HG03571 (cell line): ENCODE data around the gene SLC19A1.

ENCODE experiments used
- ATAC-seq: cut with Tn5 transposase; IDR thresholded peaks from one replicate; pipeline ENCODE4 v1.9.1; 2021; ENCODE audit not compliant: unreplicated experiment

The SLC19A1 gene

GRCh38 chr21:45470087-45470515 lies 72.1 kb downstream of the SLC19A1 start:
- no peak for ATAC-seq

- no peak for ATAC-seq
Measured at GRCh38 chr21:45469273-45470086, 72.8 kb downstream of the SLC19A1 start.

GRCh38 chr21:45468971-45469272 lies 73.3 kb downstream of the SLC19A1 start:
- ATAC-seq, result no peak

GRCh38 chr21:45468051-45468970 lies 73.9 kb downstream of the SLC19A1 start:
- no peak for ATAC-seq

GRCh38 chr21:45467221-45467779 lies 74.9 kb downstream of the SLC19A1 start:
- no peak for ATAC-seq

GRCh38 chr21:45466330-45467220 lies 75.7 kb downstream of the SLC19A1 start:
- no peak for ATAC-seq

GRCh38 chr21:45465611-45466329 lies 76.5 kb downstream of the SLC19A1 start:
- no peak for ATAC-seq

GRCh38 chr21:45465105-45465504 lies 77.1 kb downstream of the SLC19A1 start:
- ATAC-seq, result no peak

GRCh38 chr21:45464309-45464708 lies 77.9 kb downstream of the SLC19A1 start:
- ATAC-seq, result no peak

- no peak for ATAC-seq
Measured at GRCh38 chr21:45463871-45464270, 78.4 kb downstream of the SLC19A1 start.

- no peak for ATAC-seq
Measured at GRCh38 chr21:45461806-45462341, 80.4 kb downstream of the SLC19A1 start.

- no peak for ATAC-seq
Measured at GRCh38 chr21:45461369-45461750, 80.9 kb downstream of the SLC19A1 start.

- no peak for ATAC-seq
Measured at GRCh38 chr21:45460611-45461368, 81.5 kb downstream of the SLC19A1 start.

GRCh38 chr21:45460011-45460565 lies 82.2 kb downstream of the SLC19A1 start:
- no peak for ATAC-seq

GRCh38 chr21:45459171-45460010 lies 82.8 kb downstream of the SLC19A1 start:
- ATAC-seq, result no peak

GRCh38 chr21:45458281-45459170 lies 83.7 kb downstream of the SLC19A1 start:
- no peak for ATAC-seq

GRCh38 chr21:45457832-45458172 lies 84.4 kb downstream of the SLC19A1 start:
- no peak for ATAC-seq
